ENCODE measurements around the gene LRRC9. TPM values are rescaled to one million over a fixed set of nuclear protein-coding genes. Genes with fewer than 3 reads are reported as not detected.

Gene LRRC9
- total and polyA plus RNA-seq, 10 donors, result not detected

DNA sequence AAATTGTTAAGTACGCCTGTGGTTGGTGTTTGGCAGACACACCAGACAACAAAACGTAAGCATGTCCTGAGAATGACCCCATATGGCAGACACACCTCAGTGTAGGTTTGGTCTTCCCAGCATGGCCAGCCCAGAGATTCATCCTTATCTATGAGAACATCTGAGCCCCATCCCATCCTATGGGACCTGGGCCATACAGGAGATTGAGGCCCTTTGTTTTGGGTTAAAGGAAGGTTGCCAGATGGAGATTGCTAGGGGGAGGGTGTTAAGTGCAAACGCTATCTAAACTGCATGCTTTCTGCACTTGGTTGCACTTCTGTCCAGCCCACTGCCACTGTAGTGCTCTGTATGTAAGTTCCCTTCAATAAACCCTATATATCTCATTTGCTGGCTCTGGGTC lies 167.7 kb downstream of the LRRC9 start:
- H3K9me3 ChIP-seq, result no peaks in the 10 kb centered on the region
- no peak overlapping the region for H3K27ac ChIP-seq
- no peak for DNase-seq
- TF ChIP-seq, protein P1, sequence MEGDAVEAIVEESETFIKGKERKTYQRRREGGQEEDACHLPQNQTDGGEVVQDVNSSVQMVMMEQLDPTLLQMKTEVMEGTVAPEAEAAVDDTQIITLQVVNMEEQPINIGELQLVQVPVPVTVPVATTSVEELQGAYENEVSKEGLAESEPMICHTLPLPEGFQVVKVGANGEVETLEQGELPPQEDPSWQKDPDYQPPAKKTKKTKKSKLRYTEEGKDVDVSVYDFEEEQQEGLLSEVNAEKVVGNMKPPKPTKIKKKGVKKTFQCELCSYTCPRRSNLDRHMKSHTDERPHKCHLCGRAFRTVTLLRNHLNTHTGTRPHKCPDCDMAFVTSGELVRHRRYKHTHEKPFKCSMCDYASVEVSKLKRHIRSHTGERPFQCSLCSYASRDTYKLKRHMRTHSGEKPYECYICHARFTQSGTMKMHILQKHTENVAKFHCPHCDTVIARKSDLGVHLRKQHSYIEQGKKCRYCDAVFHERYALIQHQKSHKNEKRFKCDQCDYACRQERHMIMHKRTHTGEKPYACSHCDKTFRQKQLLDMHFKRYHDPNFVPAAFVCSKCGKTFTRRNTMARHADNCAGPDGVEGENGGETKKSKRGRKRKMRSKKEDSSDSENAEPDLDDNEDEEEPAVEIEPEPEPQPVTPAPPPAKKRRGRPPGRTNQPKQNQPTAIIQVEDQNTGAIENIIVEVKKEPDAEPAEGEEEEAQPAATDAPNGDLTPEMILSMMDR (IDR thresholded peaks at IDR 0.05 in 8 of 11, conservative IDR thresholded peaks at IDR 0.05 in 3 of 11), result no peak
- TF ChIP-seq POLR2AphosphoS5 (IDR thresholded peaks at IDR 0.05) (no peak), POLR2A (IDR thresholded peaks at IDR 0.05) (no peak)
- no peak overlapping the region for H3K4me3 ChIP-seq
- 83 to 95% (median 91%) methylated on average over 3 of the region's 3 CpGs for WGBS, 5 donors
- no peaks in the 10 kb centered on the region for H3K36me3 ChIP-seq
- peaks cover 0 to 10% (median 5%) of the 10 kb centered on the region in 6 donors for H3K4me1 ChIP-seq
- intact Hi-C loops (cut with DNase I; ENCODE audit: low total_unique reads), result no loop called here
- no peaks in the 10 kb centered on the region for H3K27me3 ChIP-seq (replicated peaks in 1 of 7)

DNA sequence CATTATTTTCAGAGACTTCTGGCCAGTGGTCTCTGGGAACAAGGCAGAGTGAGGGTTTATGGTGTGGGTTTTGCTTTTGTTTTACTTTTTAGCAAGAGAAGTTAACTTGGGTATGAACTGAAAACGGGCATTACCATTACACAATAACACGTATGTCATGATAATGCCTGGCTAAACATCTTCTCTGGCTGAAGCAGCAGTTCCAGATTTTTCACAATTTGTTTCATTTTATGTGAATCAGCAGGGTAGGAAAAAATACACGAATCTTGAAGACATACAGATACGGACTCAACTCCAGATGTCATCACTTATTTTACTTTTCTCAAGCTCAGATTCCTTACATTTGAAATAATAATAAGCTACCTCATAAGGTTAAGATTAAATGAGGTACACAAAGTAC lies 169.3 kb downstream of the LRRC9 start:
- intact Hi-C loops (cut with DNase I; ENCODE audit: low total_unique reads), result no loop called here
- DNase-seq, result no peak
- H3K4me3 ChIP-seq, result no peak overlapping the region
- peaks cover 13 to 25% (median 21%) of the 10 kb centered on the region in 6 donors for H3K4me1 ChIP-seq
- H3K27me3 ChIP-seq (replicated peaks in 1 of 7), result no peaks in the 10 kb centered on the region
- no peaks in the 10 kb centered on the region for H3K9me3 ChIP-seq
- H3K36me3 ChIP-seq, result no peaks in the 10 kb centered on the region
- 48 to 81% (median 61%) methylated on average over 4 of the region's 4 CpGs for WGBS, 5 donors
- TF ChIP-seq POLR2AphosphoS5 (IDR thresholded peaks at IDR 0.05) (no peak), POLR2A (IDR thresholded peaks at IDR 0.05) (no peak)
- TF ChIP-seq, protein P1 (IDR thresholded peaks at IDR 0.05 in 8 of 11, conservative IDR thresholded peaks at IDR 0.05 in 3 of 11), result no peak
- no peak overlapping the region for H3K27ac ChIP-seq

DNA sequence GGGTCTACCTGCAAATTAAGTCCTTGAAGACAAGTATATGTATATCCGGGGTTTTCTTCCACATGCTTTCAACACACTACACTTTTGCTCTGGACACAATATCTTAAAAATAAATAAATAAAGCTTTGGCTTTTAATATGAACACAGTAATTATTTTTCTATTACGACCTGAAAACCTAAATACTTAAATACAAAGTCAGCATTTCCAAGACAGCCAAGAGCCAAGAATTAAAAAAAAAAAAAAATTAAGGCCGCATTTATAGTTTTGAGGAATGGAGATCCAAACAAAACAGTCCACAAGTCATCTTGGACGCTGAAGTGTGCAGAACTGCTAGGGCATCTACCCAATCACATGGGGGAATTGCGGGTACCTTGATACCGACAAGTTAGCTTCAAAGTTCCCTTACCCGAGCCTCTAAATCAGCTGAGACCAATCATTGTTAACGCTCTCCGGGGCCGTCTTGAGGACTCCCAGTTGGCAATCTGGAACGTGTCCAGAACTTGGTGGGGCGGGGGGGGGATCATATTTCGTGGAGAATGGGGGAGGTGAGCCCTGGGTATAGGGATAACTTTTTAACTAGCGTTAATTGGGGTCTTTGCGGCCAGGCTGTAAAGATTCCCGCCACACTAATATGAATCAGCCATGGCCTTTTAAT lies 171.0 kb downstream of the LRRC9 start:
- Histone ChIP-seq H3K27me3 (replicated peaks in 1 of 7) (no peaks in the 10 kb centered on the region), H3K36me3 (no peaks in the 10 kb centered on the region), H3K4me1 (peaks cover 18 to 43% (median 36%) of the 10 kb centered on the region in 6 donors), H3K27ac (peak overlapping the region; percentile 94 to 99 (median 97)), H3K9me3 (no peaks in the 10 kb centered on the region), H3K4me3 (peak overlapping the region; percentile 57 to 84 (median 64))
- intact Hi-C loops (cut with DNase I; ENCODE audit: low total_unique reads), result loop anchor here (5.0 to 10.0 kb wide), 2 partner anchors 71 to 606 kb away; partner anchors contain the start of genes JKAMP and L3HYPDH
- DNase-seq, result no peak
- 12 to 13% (median 13%) methylated on average over 16 of the region's 16 CpGs for WGBS, 5 donors
- TF ChIP-seq POLR2AphosphoS5 (IDR thresholded peaks at IDR 0.05), result no peak
- TF ChIP-seq POLR2A (IDR thresholded peaks at IDR 0.05), result no peak
- TF ChIP-seq, protein P1 (IDR thresholded peaks at IDR 0.05 in 8 of 11, conservative IDR thresholded peaks at IDR 0.05 in 3 of 11), result no peak
